ENCODE data around the gene FOXN3. TPM values are rescaled to one million over a fixed set of nuclear protein-coding genes. Genes with fewer than 3 reads are reported as not detected.

Gene FOXN3
- polyA plus RNA-seq, 1 donor from 2014 or later = 10.3 TPM

- Histone ChIP-seq H3K79me2 (replicated peaks; ENCODE audit: insufficient read depth, low read length) (peaks cover 30% of the 10 kb centered on the region), H3K27ac (ENCODE audit: low read length) (no peak overlapping the region), H4K20me1 (ENCODE audit: insufficient read depth) (no peaks in the 10 kb centered on the region)
Measured at GRCh38 chr14:89387922-89388685, 28.9 kb downstream of the FOXN3 start.

More at GRCh38 chr14:89387922-89388685, 28.9 kb downstream of the FOXN3 start:
- H3K9me3 ChIP-seq (ENCODE audit: low read length) = no peaks in the 10 kb centered on the region
- no peak overlapping the region for H2AFZ ChIP-seq (ENCODE audit: low read depth, low read length)
- H3K9ac ChIP-seq (ENCODE audit: low read length) = no peak overlapping the region
- no peak overlapping the region for H3K4me3 ChIP-seq (ENCODE audit: low read length)
- H3F3A ChIP-seq (ENCODE audit: insufficient read depth, low read length, poor library complexity, severe bottlenecking) = no peaks in the 10 kb centered on the region
- no peak overlapping the region for H3K4me2 ChIP-seq (ENCODE audit: low read length)
- H3K27me3 ChIP-seq (ENCODE audit: insufficient read depth, low read depth, low read length) = no peaks in the 10 kb centered on the region
- no peaks in the 10 kb centered on the region for H3K36me3 ChIP-seq (ENCODE audit: insufficient read depth, low read length)
- H3K9me2 ChIP-seq (ENCODE audit: insufficient read depth, low read length) = no peaks in the 10 kb centered on the region
- TF ChIP-seq EZH2 (IDR thresholded peaks at IDR 0.05; ENCODE audit: borderline replicate concordance, insufficient read depth, low read length, poor library complexity, severe bottlenecking) (no peak), TAF1 (IDR thresholded peaks at IDR 0.05; ENCODE audit: low read depth) (no peak), CTCF (IDR thresholded peaks at IDR 0.05; ENCODE audit: poor library complexity, severe bottlenecking) (no peak), MXI1 (conservative IDR thresholded peaks at IDR 0.05; ENCODE audit: poor library complexity, severe bottlenecking) (no peak), RAD21 (conservative IDR thresholded peaks at IDR 0.05) (no peak), SMC3 (conservative IDR thresholded peaks at IDR 0.05; ENCODE audit: poor library complexity) (no peak), EP300 (conservative IDR thresholded peaks at IDR 0.05; ENCODE audit: poor library complexity, severe bottlenecking) (no peak), REST (IDR thresholded peaks at IDR 0.05; ENCODE audit: borderline replicate concordance) (no peak)

Data from neural cell (in vitro differentiated cells).